Nephron progenitor cell (in vitro differentiated cells): ENCODE results near the gene CARMIL3.

ENCODE experiments used
- DNase-seq: peaks from one replicate; pipeline ENCODE4 v3.0.0; 2021
- H3K27ac Mint-ChIP-seq: 2 replicates; pipeline ENCODE4 v1.8.0; 2021; ENCODE audit warnings: mild to moderate bottlenecking, moderate library complexity, mixed read lengths
- H3K27me3 Mint-ChIP-seq: 2 replicates; pipeline ENCODE4 v1.8.0; 2021; ENCODE audit warnings: mild to moderate bottlenecking, low read depth, mixed read lengths; ENCODE audit not compliant: poor library complexity
- H3K36me3 Mint-ChIP-seq: 2 replicates; pipeline ENCODE4 v1.8.0; 2021; ENCODE audit warnings: low read depth, mixed read lengths
- H3K4me1 Mint-ChIP-seq: 2 replicates; pipeline ENCODE4 v1.8.0; 2021; ENCODE audit warnings: mixed read lengths
- H3K4me3 Mint-ChIP-seq: 2 replicates; pipeline ENCODE4 v1.8.0; 2021; ENCODE audit warnings: mild to moderate bottlenecking, moderate library complexity, mixed read lengths
- H3K9me3 Mint-ChIP-seq: 2 replicates; pipeline ENCODE4 v1.8.0; 2021; ENCODE audit warnings: mild to moderate bottlenecking, moderate library complexity, mixed read lengths
- TF ChIP-seq, protein P1 (sequence below): fragments of 200-600 bp; sonication (generic); IDR thresholded peaks from 2 replicates; pipeline ENCODE4 v1.5.0; 2021; ENCODE audit warnings: antibody characterized with exemption

The CARMIL3 gene

DNA sequence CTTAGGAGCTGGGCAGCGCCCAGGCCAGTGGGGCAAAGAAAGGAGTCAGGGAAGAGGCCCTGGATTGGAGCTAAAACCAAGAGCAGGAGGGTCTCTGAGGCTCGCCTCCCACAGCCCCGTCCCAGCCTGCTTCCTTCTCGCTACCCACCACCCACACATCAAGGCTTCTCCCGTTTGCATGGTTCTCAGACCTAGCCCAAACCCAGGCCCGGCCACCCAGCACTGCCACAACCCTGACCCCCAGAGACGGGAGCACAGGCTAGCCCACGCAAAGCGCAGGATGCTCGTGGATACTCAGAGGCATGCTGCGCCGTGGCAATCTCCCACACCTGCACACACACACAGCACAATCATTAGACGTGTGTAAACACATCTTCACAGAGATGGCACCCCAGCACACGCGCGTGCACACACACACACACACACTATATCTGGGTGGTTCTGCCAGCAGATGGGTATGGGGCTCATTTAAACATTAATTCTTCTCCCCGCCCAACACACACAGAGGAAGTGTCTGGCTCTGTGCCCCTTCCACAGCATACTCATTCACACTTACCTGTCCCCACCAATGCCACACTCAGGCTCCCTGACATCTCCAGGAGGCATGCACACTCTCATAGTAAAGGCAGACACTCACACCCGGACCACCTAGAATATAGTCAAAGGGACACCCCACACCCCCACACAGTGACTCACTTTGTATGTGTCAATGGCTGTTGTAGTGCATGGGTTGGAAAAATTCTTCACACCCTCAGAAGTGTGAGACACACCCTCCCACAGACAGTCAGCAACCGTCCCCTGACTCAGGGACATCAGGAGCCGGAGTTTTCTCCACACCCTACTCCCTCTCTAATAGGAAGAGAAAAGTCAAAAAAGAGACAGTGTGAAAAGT is 1.1 kb downstream of the CARMIL3 start:
- H3K27ac Mint-ChIP-seq: no peak overlapping the region

DNA sequence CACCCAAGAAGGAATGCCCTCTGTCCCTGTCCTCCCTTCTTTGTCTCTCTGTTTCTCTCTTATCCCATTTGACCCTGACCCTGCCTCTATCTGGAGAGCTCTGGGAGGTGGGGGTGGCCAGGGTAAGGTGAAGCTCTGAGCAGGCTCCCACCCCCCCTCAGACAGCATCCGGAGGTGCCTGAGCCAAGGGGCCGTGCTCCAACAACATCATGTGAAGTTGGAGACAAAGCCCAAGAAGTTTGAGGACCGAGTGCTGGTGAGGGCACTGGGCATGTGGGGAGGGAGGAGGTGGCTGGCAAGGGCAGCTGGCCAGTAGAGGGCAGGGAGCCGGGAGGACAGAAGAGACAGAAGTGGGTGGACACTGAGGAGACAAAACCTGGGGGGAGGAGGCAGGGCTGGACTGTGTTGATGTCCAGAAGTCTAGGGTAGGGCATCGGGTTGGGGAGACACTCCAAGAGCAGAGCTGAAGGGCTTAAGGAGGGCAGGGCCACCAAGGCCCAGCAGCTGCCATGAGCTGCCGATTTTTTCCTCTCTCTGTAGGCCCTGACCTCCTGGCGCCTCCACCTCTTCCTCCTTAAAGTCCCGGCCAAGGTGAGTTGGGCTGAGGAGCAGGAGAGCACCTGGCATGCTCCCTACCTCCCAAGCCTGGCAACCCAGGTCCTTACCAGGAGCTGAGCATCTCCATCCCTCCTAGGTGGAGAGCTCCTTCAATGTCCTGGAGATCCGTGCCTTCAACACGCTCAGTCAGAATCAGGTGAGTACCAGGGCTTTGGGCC is 1.9 kb downstream of the CARMIL3 start:
- Mint-ChIP-seq H3K4me3 (peak overlapping the region; percentile 76), H3K27ac (no peak overlapping the region)
- TF ChIP-seq, protein P1, sequence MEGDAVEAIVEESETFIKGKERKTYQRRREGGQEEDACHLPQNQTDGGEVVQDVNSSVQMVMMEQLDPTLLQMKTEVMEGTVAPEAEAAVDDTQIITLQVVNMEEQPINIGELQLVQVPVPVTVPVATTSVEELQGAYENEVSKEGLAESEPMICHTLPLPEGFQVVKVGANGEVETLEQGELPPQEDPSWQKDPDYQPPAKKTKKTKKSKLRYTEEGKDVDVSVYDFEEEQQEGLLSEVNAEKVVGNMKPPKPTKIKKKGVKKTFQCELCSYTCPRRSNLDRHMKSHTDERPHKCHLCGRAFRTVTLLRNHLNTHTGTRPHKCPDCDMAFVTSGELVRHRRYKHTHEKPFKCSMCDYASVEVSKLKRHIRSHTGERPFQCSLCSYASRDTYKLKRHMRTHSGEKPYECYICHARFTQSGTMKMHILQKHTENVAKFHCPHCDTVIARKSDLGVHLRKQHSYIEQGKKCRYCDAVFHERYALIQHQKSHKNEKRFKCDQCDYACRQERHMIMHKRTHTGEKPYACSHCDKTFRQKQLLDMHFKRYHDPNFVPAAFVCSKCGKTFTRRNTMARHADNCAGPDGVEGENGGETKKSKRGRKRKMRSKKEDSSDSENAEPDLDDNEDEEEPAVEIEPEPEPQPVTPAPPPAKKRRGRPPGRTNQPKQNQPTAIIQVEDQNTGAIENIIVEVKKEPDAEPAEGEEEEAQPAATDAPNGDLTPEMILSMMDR: no peak

More for the DNA sequence above, 1.1 kb downstream of the CARMIL3 start:
- Mint-ChIP-seq H3K9me3 (no peaks in the 10 kb centered on the region), H3K36me3 (no peaks in the 10 kb centered on the region), H3K27me3 (peaks cover 61% of the 10 kb centered on the region), H3K4me1 (peaks cover 20% of the 10 kb centered on the region), H3K4me3 (peak overlapping the region; percentile 76)
- TF ChIP-seq, protein P1: no peak
- no peak for DNase-seq

DNA sequence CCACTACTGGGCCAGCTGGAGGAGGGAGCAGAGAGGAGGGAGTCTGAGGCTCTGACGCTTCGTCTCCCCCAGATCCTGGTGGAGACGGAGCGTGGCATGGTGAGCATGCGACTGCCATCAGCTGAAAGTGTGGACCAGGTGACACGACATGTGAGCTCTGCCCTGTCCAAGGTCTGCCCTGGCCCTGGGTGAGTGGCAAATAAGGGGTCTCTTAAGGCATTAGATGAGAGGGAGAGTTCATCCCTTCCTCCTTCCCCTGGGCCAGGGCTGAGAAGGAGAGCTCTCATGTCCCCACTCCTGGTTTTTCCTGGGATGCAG is 2.5 kb downstream of the CARMIL3 start:
- peaks cover 48% of the 10 kb centered on the region for H3K27me3 Mint-ChIP-seq
- DNase-seq: no peak
- no peak overlapping the region for H3K4me3 Mint-ChIP-seq
- no peak overlapping the region for H3K27ac Mint-ChIP-seq
- H3K9me3 Mint-ChIP-seq: no peaks in the 10 kb centered on the region
- H3K4me1 Mint-ChIP-seq: peaks cover 34% of the 10 kb centered on the region
- TF ChIP-seq, protein P1: no peak
- no peaks in the 10 kb centered on the region for H3K36me3 Mint-ChIP-seq

More for the DNA sequence above, 1.9 kb downstream of the CARMIL3 start:
- H3K27me3 Mint-ChIP-seq: peaks cover 54% of the 10 kb centered on the region
- H3K9me3 Mint-ChIP-seq: no peaks in the 10 kb centered on the region
- H3K4me1 Mint-ChIP-seq: peaks cover 28% of the 10 kb centered on the region
- DNase-seq: no peak
- H3K36me3 Mint-ChIP-seq: no peaks in the 10 kb centered on the region

DNA sequence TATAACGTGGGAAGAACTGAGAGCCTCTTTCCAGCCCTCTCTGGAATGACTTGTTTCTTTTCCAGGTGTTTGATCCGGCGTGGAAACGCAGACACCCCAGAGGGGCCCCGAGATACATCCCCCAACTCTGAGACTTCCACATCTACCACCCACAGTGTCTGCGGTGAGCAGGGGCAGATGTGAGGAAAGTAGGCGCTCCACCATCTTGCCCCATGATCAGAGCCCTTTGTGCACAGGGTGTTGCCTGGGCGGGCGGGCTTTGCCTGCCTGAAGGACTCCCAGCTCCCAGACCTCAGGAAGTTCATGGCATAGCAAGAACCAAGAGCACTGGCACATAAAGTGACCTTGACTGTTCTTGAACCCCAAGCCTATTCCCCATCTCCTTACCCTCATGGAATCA is 2.8 kb downstream of the CARMIL3 start:
- no peaks in the 10 kb centered on the region for H3K9me3 Mint-ChIP-seq
- H3K36me3 Mint-ChIP-seq: no peaks in the 10 kb centered on the region
- H3K27ac Mint-ChIP-seq: no peak overlapping the region
- peaks cover 37% of the 10 kb centered on the region for H3K4me1 Mint-ChIP-seq
- peaks cover 45% of the 10 kb centered on the region for H3K27me3 Mint-ChIP-seq
- DNase-seq: no peak
- H3K4me3 Mint-ChIP-seq: no peak overlapping the region
- TF ChIP-seq, protein P1: no peak

DNA sequence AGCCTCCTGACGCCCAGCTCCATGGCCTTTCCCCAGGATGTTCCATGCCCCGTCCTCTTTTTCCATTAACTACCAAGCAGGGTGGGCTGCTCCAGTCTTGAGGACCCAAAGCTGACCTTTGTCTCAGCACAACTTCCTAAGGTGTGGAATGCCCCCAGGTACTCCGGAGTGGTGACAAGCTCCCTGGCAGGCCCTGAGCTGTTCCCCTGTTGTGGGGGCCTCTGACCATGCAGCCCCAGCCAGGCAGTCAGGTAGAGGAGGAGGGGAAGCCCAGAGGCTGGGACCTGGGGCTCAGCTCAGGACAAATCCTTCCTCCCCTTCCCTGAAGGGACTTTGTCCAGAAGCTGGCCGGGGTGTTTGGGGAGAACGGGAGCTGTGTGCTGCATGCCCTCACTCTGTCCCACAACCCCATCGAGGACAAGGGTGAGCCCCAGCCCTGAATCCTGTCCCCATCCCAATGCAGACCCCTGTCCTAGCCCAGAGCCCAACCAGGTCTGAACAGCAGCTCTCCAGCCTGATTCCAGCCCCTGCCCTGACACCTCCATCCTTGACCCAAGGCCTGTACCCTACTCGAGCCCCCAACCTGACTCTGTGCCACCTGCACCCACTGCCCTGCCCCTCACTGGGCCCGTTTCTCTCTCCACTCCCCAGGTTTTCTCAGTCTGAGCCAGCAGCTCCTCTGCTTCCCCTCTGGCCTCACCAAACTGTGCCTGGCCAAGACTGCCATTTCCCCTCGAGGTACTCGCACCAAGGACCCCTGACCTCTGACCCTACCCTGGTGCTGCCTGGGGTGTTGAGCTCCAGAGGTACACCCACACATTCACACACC is 4.4 kb downstream of the CARMIL3 start:
- DNase-seq: no peak
- Mint-ChIP-seq H3K27me3 (peaks cover 29% of the 10 kb centered on the region), H3K9me3 (no peaks in the 10 kb centered on the region), H3K4me3 (no peak overlapping the region), H3K36me3 (no peaks in the 10 kb centered on the region), H3K27ac (peak overlapping the region; percentile 36), H3K4me1 (peaks cover 33% of the 10 kb centered on the region)
- TF ChIP-seq, protein P1: no peak
